ENCODE measurements around the gene SF3B5.

GRCh38 chr6:144059139-144059538, 36.2 kb downstream of the SF3B5 start:
- TF ChIP-seq CTCF (conservative IDR thresholded peaks at IDR 0.05 in 1 of 2, IDR thresholded peaks at IDR 0.05 in 1 of 2; ENCODE audit: extremely low read depth in 1 of 2, insufficient read depth in 1 of 2, low read depth in 1 of 2, low read length in 2 of 2) (no peak), EZH2 (IDR thresholded peaks at IDR 0.05; ENCODE audit: borderline replicate concordance, low read length) (no peak)

Measured in mammary epithelial cell (primary cell).